GM12878 (cell line): ENCODE results near the gene OR52D1. TPM values are rescaled to one million over a fixed set of nuclear protein-coding genes. Genes with fewer than 3 reads are reported as not detected.

ENCODE experiments used
- ATAC-seq: fragments of 200-7000 bp; cut with Tn5 transposase; 3 replicates; pipeline ENCODE4 v1.9.1; 2020; ENCODE audit warnings: mild to moderate bottlenecking, moderate library complexity
- BruUV-seq: library from RNA; stranded (reverse); fragments of 400-500 nt; replicated peaks from 2 replicates; lab custom pipeline; 2021; lab: Mats Ljungman, UMichigan
- CTCF ChIA-PET: fragments of 300-600 bp; sonication (Branson Sonifier 250); formaldehyde crosslinking; extraction: SDS; loops from one replicate; lab custom pipeline; 2021; ENCODE audit warnings: inconsistent platforms; lab: Yijun Ruan, JAX
- POLR2A ChIA-PET: fragments of 350-600 bp; formaldehyde crosslinking; extraction: SDS; loops from one replicate; lab custom pipeline; 2021; ENCODE audit warnings: inconsistent platforms; lab: Charles Lee
- RAD21 ChIA-PET: fragments of 300-600 bp; sonication (Branson Sonifier 250); formaldehyde crosslinking; loops from one replicate; lab custom pipeline; 2023; ENCODE audit warnings: antibody characterized with exemption; ENCODE audit not compliant: unreplicated experiment; lab: Charles Lee
- SMC1A ChIA-PET: fragments of 300-600 bp; sonication (Branson Sonifier 250); formaldehyde crosslinking; loops from one replicate; lab custom pipeline; 2023; ENCODE audit not compliant: unreplicated experiment, uncharacterized antibody; lab: Charles Lee
- DNase-seq: peaks from one replicate; pipeline ENCODE4 v3.0.0-alpha.2; 2011; ENCODE audit warnings: low read depth, low spot score
- FAIRE-seq: peaks from 3 replicates; lab custom pipeline; 2011; peaks lifted over from hg19 to GRCh38; lab: Jason Lieb, UNC
- H2AFZ ChIP-seq: 2 replicates; pipeline ENCODE4 v1.6.0; 2011; ENCODE audit warnings: low read depth, low read length, control low read depth; ENCODE audit not compliant: control insufficient read depth
- H3K27ac ChIP-seq: 2 replicates; pipeline ENCODE4 v1.5.1; 2011; ENCODE audit warnings: control low read depth; ENCODE audit not compliant: control insufficient read depth, insufficient read depth
- H3K27me3 ChIP-seq, 2 experiments: replicated peaks in 1 of 2; 2 replicates each; pipeline versions ENCODE4 v1.6.0 to v1.6.1; 2011; ENCODE audit warnings: low read length in 1 of 2; ENCODE audit not compliant: control insufficient read depth in 2 of 2, insufficient read depth in 2 of 2
- H3K36me3 ChIP-seq, 2 experiments: 2 replicates each; pipeline ENCODE4 v1.5.1; 2011; ENCODE audit warnings: low read length in 1 of 2; ENCODE audit not compliant: control insufficient read depth in 2 of 2, insufficient read depth in 2 of 2
- H3K4me1 ChIP-seq: 2 replicates; pipeline ENCODE4 v1.6.1; 2011; ENCODE audit warnings: mild to moderate bottlenecking, low read length, moderate library complexity, mixed read lengths; ENCODE audit not compliant: control insufficient read depth, insufficient read depth
- H3K4me2 ChIP-seq: 2 replicates; pipeline ENCODE4 v1.6.0; 2011; ENCODE audit warnings: control low read depth; ENCODE audit not compliant: control insufficient read depth, insufficient read depth
- H3K4me3 ChIP-seq: fragments of 200-600 bp; sonication (generic); 2 replicates; pipeline ENCODE4 v1.5.1; 2016
- H3K79me2 ChIP-seq: 2 replicates; pipeline ENCODE4 v1.6.0; 2011; ENCODE audit warnings: low read length; ENCODE audit not compliant: control insufficient read depth, insufficient read depth
- H3K9ac ChIP-seq: 2 replicates; pipeline ENCODE4 v1.8.0; 2011; ENCODE audit warnings: low read length, control low read depth, mixed read lengths; ENCODE audit not compliant: control insufficient read depth, insufficient read depth
- H3K9me3 ChIP-seq: replicated peaks from 3 replicates; pipeline ENCODE4 v1.5.1; 2011; ENCODE audit warnings: mild to moderate bottlenecking, low read length; ENCODE audit not compliant: control insufficient read depth, insufficient read depth
- H4K20me1 ChIP-seq: 2 replicates; pipeline ENCODE4 v1.6.0; 2011; ENCODE audit not compliant: control insufficient read depth, insufficient read depth
- CREB1 ChIP-seq: IDR thresholded peaks from 2 replicates; pipeline ENCODE4 v1.6.1; 2012; ENCODE audit warnings: low read depth, mild to moderate bottlenecking, inconsistent platforms
- EZH2 ChIP-seq: IDR thresholded peaks from 2 replicates; pipeline ENCODE4 v1.6.1; 2012; ENCODE audit warnings: low read depth, mild to moderate bottlenecking, control low read depth, inconsistent platforms, low read length, borderline replicate concordance; ENCODE audit not compliant: control insufficient read depth
- HCFC1 ChIP-seq: fragments of 150-350 bp; IDR thresholded peaks from 2 replicates; pipeline ENCODE4 v1.6.1; 2014; ENCODE audit warnings: low read length
- JUND ChIP-seq: IDR thresholded peaks from 2 replicates; pipeline ENCODE4 v1.6.1; 2012; ENCODE audit warnings: low read depth, mild to moderate bottlenecking, low read length, improper control_type of control experiment, moderate library complexity
- PML ChIP-seq: IDR thresholded peaks from 2 replicates; pipeline ENCODE4 v1.6.1; 2012; ENCODE audit warnings: low read length, inconsistent platforms
- SIN3A ChIP-seq: IDR thresholded peaks from 2 replicates; pipeline ENCODE4 v1.6.1; 2012; ENCODE audit warnings: low read depth, low read length, improper control_type of control experiment
- STAT1 ChIP-seq: fragments of 450-650 bp; conservative IDR thresholded peaks from 2 replicates; pipeline ENCODE4 v1.6.1; 2014; ENCODE audit warnings: antibody characterized with exemption, mild to moderate bottlenecking
- YY1 ChIP-seq: IDR thresholded peaks from 2 replicates; pipeline ENCODE4 v1.6.1; 2011; ENCODE audit warnings: low read depth, mild to moderate bottlenecking, low read length
- ZZZ3 ChIP-seq: IDR thresholded peaks from 2 replicates; pipeline ENCODE4 v1.6.1; 2011; ENCODE audit warnings: low read depth; ENCODE audit not compliant: control insufficient read depth, insufficient read length
- WGBS: methylation state at CpG from one replicate; pipeline ENCODE4 v1.1.6; 2016; ENCODE audit warnings: low lambda C conversion rate; ENCODE audit not compliant: insufficient replicate concordance, insufficient coverage; ENCODE audit errors: missing lambda C conversion rate; 5-methylcytosine and 5-hydroxymethylcytosine counted together
- in situ Hi-C: fragments of 300-500 bp; cut with MboI; formaldehyde crosslinking; loops from 9 replicates; pipeline ENCODE4 v1.14.3; 2018; ENCODE audit warnings: mixed read lengths
- intact Hi-C: fragments of 100-400 bp; cut with micrococcal nuclease; formaldehyde crosslinking; loops from one replicate; pipeline ENCODE4 v1.14.2; 2022; ENCODE audit not compliant: unreplicated experiment
- polyA plus RNA-seq, 11 experiments: library from polyadenylated mRNA; depleted of rRNA in 4 of 11; unstranded in 6 of 11; stranded (reverse) in 5 of 11; fragments of >200 nt; fragmentation: Nextera tagmentation in 4 of 11; fragmentation: Illumina TruSeq in 1 of 11; extraction: Ambion mirVana in 4 of 11; extraction: Trizol in 1 of 11; gene quantifications; 1 replicate in 1 of 11; 2 replicates in 10 of 11; pipeline versions ENCODE4 v1.2.1 to v1.2.3, GENCODE V29; 2011 to 2016; ENCODE audit warnings: inconsistent platforms in 2 of 11, missing spikeins in 2 of 11, low read depth in 1 of 11
- total RNA-seq, 4 experiments: library from RNA; depleted of rRNA in 3 of 4; stranded (reverse); fragments of >200 nt in 3 of 4; fragmentation: Illumina TruSeq in 1 of 4; extraction: Trizol in 1 of 4; gene quantifications; 2 replicates each; pipeline versions ENCODE4 v1.2.1 to v1.2.3, GENCODE V29; 2013 to 2021
- TF ChIP-seq, protein P1 (sequence below): IDR thresholded peaks from 2 replicates; pipeline ENCODE4 v1.6.1; 2012; ENCODE audit warnings: mild to moderate bottlenecking, low read depth, low read length

Gene OR52D1
- total and polyA plus RNA-seq, 10 of the 15 experiments (the other 5 are each of a cell fraction or from before 2014, with no cell fraction given), result not detected

DNA sequence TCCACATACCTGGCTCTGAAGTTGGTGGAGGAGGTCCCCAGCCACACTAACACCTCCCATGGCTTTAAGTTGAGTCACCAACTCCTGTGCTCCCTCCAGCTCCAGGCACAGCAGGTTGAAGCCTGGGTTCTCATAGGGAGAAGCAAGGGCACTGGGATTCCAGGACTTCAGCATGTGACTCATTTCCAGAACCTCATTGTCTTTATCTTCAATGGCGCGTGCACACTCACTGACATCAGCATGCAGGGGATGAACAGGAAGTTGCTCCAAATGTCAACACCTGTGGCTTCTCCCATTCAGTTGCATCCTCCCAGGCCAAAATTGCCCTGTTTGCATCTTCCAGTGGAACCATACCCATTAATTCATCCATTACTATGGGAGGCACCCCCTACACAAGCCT, 33.8 kb downstream of the OR52D1 start:
- H3K27ac ChIP-seq, result no peak overlapping the region
- no peaks in the 10 kb centered on the region for H3K9me3 ChIP-seq
- in situ Hi-C loops, result no loop called here
- ChIA-PET RAD21 (no interaction called here), CTCF (no interaction called here)
- H4K20me1 ChIP-seq, result no peaks in the 10 kb centered on the region
- no peaks in the 10 kb centered on the region for H3K4me1 ChIP-seq
- no peaks in the 10 kb centered on the region for H3K79me2 ChIP-seq
- TF ChIP-seq HCFC1 (no peak), STAT1 (no peak), PML (no peak), YY1 (no peak), SIN3A (no peak), ZZZ3 (no peak), EZH2 (no peak), CREB1 (no peak), JUND (no peak)
- TF ChIP-seq, protein P1, sequence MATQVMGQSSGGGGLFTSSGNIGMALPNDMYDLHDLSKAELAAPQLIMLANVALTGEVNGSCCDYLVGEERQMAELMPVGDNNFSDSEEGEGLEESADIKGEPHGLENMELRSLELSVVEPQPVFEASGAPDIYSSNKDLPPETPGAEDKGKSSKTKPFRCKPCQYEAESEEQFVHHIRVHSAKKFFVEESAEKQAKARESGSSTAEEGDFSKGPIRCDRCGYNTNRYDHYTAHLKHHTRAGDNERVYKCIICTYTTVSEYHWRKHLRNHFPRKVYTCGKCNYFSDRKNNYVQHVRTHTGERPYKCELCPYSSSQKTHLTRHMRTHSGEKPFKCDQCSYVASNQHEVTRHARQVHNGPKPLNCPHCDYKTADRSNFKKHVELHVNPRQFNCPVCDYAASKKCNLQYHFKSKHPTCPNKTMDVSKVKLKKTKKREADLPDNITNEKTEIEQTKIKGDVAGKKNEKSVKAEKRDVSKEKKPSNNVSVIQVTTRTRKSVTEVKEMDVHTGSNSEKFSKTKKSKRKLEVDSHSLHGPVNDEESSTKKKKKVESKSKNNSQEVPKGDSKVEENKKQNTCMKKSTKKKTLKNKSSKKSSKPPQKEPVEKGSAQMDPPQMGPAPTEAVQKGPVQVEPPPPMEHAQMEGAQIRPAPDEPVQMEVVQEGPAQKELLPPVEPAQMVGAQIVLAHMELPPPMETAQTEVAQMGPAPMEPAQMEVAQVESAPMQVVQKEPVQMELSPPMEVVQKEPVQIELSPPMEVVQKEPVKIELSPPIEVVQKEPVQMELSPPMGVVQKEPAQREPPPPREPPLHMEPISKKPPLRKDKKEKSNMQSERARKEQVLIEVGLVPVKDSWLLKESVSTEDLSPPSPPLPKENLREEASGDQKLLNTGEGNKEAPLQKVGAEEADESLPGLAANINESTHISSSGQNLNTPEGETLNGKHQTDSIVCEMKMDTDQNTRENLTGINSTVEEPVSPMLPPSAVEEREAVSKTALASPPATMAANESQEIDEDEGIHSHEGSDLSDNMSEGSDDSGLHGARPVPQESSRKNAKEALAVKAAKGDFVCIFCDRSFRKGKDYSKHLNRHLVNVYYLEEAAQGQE, result no peak
- TF ChIP-seq, all 136 proteins: peak for 0
- ChIA-PET SMC1A (no interaction called here), POLR2A (interaction anchor here (0.6 kb wide), 1 partner anchor 969 kb away, joined by 4 read pairs; no protein-coding TSS in a partner anchor)
- FAIRE-seq, result no peak
- intact Hi-C loops, result no loop called here
- no peak overlapping the region for H3K4me2 ChIP-seq
- WGBS, result 100% methylated on average over 2 of the region's 2 CpGs
- ATAC-seq, result no peak
- no peaks in the 10 kb centered on the region for H3K36me3 ChIP-seq
- BruUV-seq, result no TSS peak
- DNase-seq, result no peak
- no peaks in the 10 kb centered on the region; a peak in 1 of 4 replicates for H3K27me3 ChIP-seq
- no peak overlapping the region for H3K9ac ChIP-seq
- no peak overlapping the region for H2AFZ ChIP-seq
- no peak overlapping the region for H3K4me3 ChIP-seq
